GOT3 (cell line): ENCODE data around the gene PLEKHG5.
"Not testable (repeated sequence)": the region's sequence is repeated elsewhere in the genome, so short reads cannot be mapped to it uniquely, and the experiment has no call there.

Source experiments
- DNase-seq: peaks from one replicate; lab custom pipeline; 2025; ENCODE audit warnings: mixed read lengths; lab: John Stamatoyannopoulos, UW

The PLEKHG5 gene

GRCh38 chr1:6461538-6462411, 29.7 kb downstream of the PLEKHG5 start:
- no peak for DNase-seq

GRCh38 chr1:6461051-6461530, 30.4 kb downstream of the PLEKHG5 start:
- no peak for DNase-seq

- DNase-seq = no peak
These were observed 31.0 kb downstream of the PLEKHG5 start for GRCh38 chr1:6460301-6461050.

- no peak for DNase-seq
These were observed 31.6 kb downstream of the PLEKHG5 start for GRCh38 chr1:6459850-6460265.

- DNase-seq = no peak
These were observed 34.5 kb downstream of the PLEKHG5 start for GRCh38 chr1:6456800-6457466.

- not testable (repeated sequence) for DNase-seq
These were observed 35.5 kb downstream of the PLEKHG5 start for GRCh38 chr1:6455752-6456520.

GRCh38 chr1:6454856-6455751, 36.4 kb downstream of the PLEKHG5 start:
- DNase-seq = no peak

GRCh38 chr1:6453895-6454855, 37.3 kb downstream of the PLEKHG5 start:
- DNase-seq = not testable (repeated sequence)

- DNase-seq = no peak
These were observed 40.5 kb downstream of the PLEKHG5 start for GRCh38 chr1:6450943-6451373.

GRCh38 chr1:6450486-6450885, 41.0 kb downstream of the PLEKHG5 start:
- DNase-seq = not testable (repeated sequence)

GRCh38 chr1:6450005-6450450, 41.4 kb downstream of the PLEKHG5 start:
- no peak for DNase-seq

GRCh38 chr1:6448749-6449631, 42.5 kb downstream of the PLEKHG5 start:
- DNase-seq = no peak

GRCh38 chr1:6447818-6448748, 43.4 kb downstream of the PLEKHG5 start:
- DNase-seq = no peak

GRCh38 chr1:6447016-6447817, 44.2 kb downstream of the PLEKHG5 start:
- no peak for DNase-seq

GRCh38 chr1:6446665-6447015, 44.8 kb downstream of the PLEKHG5 start:
- DNase-seq = no peak

- DNase-seq = not testable (repeated sequence)
These were observed 45.5 kb downstream of the PLEKHG5 start for GRCh38 chr1:6445929-6446328.
